Measurements from ENCODE around the gene TSPYL4. TPM values are rescaled to one million over a fixed set of nuclear protein-coding genes. Genes with fewer than 3 reads are reported as not detected.

Gene TSPYL4
- total RNA-seq, 1 donor from 2014 or later, result 29.4 TPM

GRCh38 chr6:116244284-116244683 lies 9.6 kb downstream of the TSPYL4 start:
- intact Hi-C loops (cut with micrococcal nuclease), result no loop called here
- DNase-seq (no peak), ATAC-seq (no peak)

GRCh38 chr6:116239856-116240255 lies 14.0 kb downstream of the TSPYL4 start:
- ATAC-seq (no peak), DNase-seq (no peak)
- intact Hi-C loops (cut with micrococcal nuclease), result no loop called here

- intact Hi-C loops (cut with micrococcal nuclease), result no loop called here
- DNase-seq, result no peak
- ATAC-seq, result no peak
Observed at GRCh38 chr6:116239256-116239655, 14.6 kb downstream of the TSPYL4 start.

DNA sequence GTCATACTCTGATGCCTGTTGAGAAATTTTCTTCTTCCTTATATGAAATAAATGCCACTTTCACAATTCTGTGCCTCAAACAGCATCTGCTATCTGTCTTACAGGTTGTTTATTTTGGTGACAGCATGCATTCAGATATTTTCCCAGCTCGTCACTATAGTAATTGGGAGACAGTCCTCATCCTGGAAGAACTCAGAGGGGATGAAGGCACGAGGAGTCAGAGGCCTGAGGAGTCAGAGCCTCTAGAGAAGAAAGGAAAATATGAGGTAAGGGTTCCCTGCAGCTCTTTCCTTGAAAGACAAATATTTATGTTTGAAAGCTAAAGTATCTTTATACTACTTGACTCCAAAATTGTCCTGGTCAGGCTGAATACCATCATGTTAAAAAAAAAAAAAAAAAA lies 15.8 kb downstream of the TSPYL4 start:
- no peak for ATAC-seq
- no peak for DNase-seq
- intact Hi-C loops (cut with micrococcal nuclease), result no loop called here

GRCh38 chr6:116234689-116235088 lies 19.2 kb downstream of the TSPYL4 start:
- intact Hi-C loops (cut with micrococcal nuclease), result no loop called here
- DNase-seq, result no peak
- ATAC-seq, result no peak

GRCh38 chr6:116229287-116229913 lies 24.5 kb downstream of the TSPYL4 start:
- peak; percentile 87 for DNase-seq
- intact Hi-C loops (cut with micrococcal nuclease), result no loop called here
- peak; percentile 95 for ATAC-seq

DNA sequence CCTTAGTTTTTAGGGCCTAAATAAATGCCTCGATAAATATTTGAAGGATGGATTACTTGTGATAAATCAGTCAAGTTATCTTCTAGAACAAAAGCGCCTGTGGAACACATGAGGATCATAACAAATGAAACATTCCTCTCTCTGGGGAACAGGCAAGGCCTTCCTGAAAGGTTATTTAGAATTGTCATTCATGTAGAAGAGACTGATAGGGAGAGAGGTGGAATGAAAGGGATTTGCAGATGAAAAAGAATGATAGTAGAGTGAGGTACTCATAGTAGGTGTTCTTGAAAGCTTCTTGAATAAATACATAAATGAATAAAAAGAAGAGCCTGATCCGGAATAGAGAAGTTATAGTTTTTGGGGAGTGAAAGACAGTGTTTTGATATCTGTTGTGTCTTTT lies 30.5 kb downstream of the TSPYL4 start:
- intact Hi-C loops (cut with micrococcal nuclease), result no loop called here
- DNase-seq (no peak), ATAC-seq (no peak)

- intact Hi-C loops (cut with micrococcal nuclease), result no loop called here
- ATAC-seq (no peak), DNase-seq (no peak)
Observed at GRCh38 chr6:116221911-116222310, 32.0 kb downstream of the TSPYL4 start.

DNA sequence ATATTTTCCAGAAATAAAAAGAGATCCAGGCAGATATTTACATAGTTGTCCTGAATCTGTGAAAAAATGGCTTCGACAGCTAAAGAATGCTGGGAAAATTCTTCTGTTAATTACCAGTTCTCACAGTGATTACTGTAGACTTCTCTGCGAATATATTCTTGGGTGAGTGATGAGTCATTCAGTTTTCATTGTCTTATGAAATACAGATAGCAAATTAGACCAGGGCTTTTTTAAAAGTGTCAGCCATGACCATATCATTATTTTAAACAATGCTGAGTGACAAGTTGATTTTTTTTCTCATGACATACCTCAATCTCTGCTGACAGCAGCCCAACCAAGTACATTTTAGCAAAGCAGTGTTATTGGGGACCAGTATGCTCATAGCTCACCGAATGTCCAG lies 32.8 kb downstream of the TSPYL4 start:
- DNase-seq (no peak), ATAC-seq (no peak)
- intact Hi-C loops (cut with micrococcal nuclease), result no loop called here

DNA sequence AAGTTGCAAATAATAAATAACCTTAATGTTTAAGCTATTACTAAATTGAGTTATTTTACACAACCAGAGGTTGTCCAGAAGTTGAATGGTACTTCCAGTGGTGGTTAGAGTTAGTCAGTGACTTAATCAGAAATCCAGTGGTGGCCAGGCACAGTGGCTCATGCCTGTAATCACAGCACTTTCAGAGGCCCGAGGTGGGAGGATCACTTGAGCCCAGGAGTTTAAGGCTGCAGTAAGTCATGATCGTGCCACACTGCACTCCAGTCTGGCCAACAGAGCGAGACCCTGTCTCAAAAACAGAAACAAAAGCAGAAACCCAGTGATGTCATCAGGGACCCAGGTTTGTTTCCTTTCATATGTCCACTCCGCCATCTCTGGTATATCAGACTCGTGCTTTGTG lies 35.0 kb downstream of the TSPYL4 start:
- no peak for ATAC-seq

GRCh38 chr6:116218172-116218633 lies 35.7 kb downstream of the TSPYL4 start:
- no peak for DNase-seq
- ATAC-seq, result no peak
- intact Hi-C loops (cut with micrococcal nuclease), result no loop called here

More for the DNA sequence above, 35.0 kb downstream of the TSPYL4 start:
- intact Hi-C loops (cut with micrococcal nuclease), result no loop called here
- no peak for DNase-seq

GRCh38 chr6:116217069-116217468 lies 36.8 kb downstream of the TSPYL4 start:
- intact Hi-C loops (cut with micrococcal nuclease), result no loop called here
- ATAC-seq (peak; percentile 53), DNase-seq (no peak)

- intact Hi-C loops (cut with micrococcal nuclease), result no loop called here
- no peak for DNase-seq
- no peak for ATAC-seq
Observed at GRCh38 chr6:116215414-116215813, 38.5 kb downstream of the TSPYL4 start.

- ATAC-seq, result no peak
- no peak for DNase-seq
- intact Hi-C loops (cut with micrococcal nuclease), result no loop called here
Observed at GRCh38 chr6:116214681-116215080, 39.2 kb downstream of the TSPYL4 start.

DNA sequence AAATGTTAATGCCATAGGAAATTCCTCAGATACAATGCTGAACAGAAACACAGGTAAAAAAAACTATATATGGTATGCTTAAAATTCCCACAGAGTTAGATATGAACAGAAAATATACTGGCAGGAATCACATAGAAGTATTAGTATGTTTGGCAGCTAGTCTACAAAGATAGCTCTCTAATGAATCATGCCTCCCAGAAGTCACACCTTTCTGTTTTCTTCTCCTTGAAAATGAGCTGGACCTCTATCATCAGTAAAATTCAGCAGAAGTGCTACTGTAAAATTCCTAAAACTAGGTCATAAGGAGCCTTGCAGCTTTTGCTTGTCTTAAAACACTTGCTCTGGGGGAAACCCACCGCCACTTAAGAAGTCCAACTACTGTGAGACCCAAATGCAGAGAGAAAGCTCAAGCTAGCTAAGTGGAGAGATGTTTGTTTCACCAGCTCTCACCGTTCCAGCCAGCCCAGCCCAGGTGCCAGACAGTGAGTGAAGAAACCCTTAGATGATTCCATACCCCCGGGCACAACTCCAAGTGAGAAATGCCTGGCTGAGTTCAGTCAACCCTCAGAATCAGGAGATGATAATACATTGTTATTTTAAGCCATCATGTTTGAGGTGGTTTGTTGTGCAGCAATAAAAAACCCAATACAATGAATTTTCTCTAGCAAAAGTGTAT lies 43.0 kb downstream of the TSPYL4 start:
- intact Hi-C loops (cut with micrococcal nuclease), result no loop called here
- ATAC-seq (peak; percentile 96), DNase-seq (peak; percentile 74)

DNA sequence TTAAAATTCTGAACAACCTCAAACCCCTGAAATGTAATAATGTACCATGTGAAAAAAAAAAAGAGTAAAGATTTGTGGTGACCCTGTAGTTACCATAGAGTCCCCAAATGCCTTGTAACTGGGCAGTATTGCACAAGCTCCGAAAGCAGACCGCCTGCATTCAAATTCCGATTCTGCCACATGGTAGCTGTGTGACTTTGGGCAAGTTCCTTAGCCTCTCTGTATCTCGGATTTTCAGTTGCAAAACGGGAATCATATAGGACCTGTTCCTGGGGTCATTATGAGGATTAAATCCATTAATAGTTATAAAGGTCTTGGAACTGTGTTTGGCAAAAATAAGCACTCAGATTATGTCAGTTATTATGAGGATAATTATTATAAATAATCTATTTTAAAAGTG lies 43.6 kb downstream of the TSPYL4 start:
- intact Hi-C loops (cut with micrococcal nuclease), result no loop called here
- ATAC-seq (no peak), DNase-seq (no peak)

GRCh38 chr6:116208056-116208785 lies 45.7 kb downstream of the TSPYL4 start:
- DNase-seq (no peak), ATAC-seq (no peak)
- intact Hi-C loops (cut with micrococcal nuclease), result no loop called here

DNA sequence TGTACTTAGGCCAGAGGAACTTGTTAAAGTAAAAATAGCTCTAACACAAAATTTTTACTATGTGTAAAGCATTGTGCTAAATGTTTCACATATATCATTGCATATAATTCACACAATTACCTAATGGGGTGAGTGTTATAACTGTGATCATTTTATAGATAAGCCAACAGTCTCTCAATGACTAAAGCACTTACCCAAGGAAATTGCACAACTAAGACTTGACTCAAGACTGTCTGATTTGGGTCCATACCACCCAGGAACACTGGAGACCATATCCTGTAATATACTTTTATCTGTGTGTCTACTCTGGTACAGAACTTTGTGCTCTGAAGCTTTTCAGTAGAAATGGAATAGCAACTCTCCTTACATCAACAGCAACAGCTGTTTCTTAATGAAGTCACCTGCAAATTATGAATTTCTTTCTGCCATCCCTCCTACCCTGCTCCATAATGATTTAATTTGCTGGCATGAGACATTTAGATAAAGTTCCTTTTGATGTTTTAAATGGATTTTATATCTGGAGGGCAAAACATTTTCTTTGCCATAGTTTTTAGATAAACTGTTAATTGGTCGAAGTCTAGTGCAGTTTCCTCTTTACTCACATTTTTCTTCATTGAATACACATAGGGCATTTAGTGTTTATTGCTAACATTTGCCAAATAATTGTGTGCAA lies 47.5 kb downstream of the TSPYL4 start:
- DNase-seq (no peak), ATAC-seq (no peak)
- intact Hi-C loops (cut with micrococcal nuclease), result no loop called here

DNA sequence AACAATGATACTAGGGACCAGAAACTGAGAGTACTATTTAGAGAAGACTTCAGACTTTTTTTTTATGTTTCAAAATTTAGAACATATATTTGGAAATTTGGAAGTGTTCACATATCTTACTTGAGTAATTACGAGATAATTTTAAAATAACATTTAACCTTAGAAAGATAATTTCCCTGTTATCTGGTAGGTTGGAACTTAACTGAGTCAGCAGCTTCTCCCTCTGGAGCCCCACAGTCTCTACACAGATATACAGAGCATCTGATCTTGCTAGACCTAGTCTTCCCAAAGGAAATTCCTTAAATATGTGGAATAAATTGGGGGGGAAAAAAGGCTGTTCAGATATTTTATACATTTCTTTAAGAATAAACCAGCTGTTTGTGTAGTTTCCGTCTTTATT lies 48.6 kb downstream of the TSPYL4 start:
- intact Hi-C loops (cut with micrococcal nuclease), result no loop called here
- DNase-seq (no peak), ATAC-seq (no peak)

GRCh38 chr6:116201538-116201937 lies 52.3 kb downstream of the TSPYL4 start:
- ATAC-seq (peak; percentile 71), DNase-seq (no peak)
- intact Hi-C loops (cut with micrococcal nuclease), result no loop called here
